GM21737 (cell line): ENCODE measurements around the gene EHD1.
"Not testable (repeated sequence)": the region's sequence is repeated elsewhere in the genome, so short reads cannot be mapped to it uniquely, and the experiment has no call there.

Source experiments
- ATAC-seq: cut with Tn5 transposase; IDR thresholded peaks from one replicate; pipeline ENCODE4 v1.9.1; 2021; ENCODE audit warnings: mild to moderate bottlenecking, moderate library complexity; ENCODE audit not compliant: unreplicated experiment

EHD1 gene

DNA sequence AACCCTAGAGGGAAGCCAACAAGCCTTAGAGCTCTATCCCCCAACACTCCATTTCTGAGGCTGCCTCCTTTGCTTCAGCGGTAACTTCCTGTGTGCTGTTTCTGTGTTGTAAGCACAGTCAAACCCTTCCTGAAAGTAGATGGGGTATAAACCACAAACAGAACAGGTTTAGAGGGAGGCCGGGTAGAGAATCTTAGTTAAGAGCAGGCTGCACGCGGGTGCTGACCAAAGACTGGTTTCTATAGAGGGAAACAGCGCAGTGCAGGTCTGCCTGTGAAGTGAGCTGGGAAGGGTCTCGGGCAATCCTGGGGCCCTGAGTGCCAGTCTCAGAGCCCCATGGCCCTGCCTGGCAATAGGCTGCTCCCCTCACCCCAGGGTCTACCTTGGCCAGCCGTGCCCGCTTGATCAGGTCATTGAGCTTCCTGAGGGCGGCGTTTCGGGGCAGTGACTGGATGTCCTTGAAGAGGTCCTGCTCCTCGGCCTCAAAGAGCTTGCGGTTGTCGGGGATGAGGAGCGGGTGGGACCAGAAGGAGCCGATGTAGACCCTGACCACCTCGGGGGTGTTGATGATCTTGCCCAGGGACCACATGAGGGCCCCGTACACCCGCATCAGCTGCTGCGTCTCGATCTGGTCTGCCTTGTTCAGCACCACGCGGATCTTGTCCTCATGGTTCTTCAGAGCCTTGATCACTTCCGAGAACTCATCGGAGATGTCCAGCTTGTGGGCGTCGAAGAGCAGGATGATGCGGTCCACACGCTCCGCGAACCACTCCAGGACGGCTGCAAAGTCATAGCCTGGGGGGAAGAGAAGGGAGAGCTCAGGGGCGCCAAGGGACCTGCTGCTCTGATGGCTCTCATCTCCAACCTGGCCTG, 18.6 kb downstream of the EHD1 start:
- ATAC-seq = peak; percentile 66

DNA sequence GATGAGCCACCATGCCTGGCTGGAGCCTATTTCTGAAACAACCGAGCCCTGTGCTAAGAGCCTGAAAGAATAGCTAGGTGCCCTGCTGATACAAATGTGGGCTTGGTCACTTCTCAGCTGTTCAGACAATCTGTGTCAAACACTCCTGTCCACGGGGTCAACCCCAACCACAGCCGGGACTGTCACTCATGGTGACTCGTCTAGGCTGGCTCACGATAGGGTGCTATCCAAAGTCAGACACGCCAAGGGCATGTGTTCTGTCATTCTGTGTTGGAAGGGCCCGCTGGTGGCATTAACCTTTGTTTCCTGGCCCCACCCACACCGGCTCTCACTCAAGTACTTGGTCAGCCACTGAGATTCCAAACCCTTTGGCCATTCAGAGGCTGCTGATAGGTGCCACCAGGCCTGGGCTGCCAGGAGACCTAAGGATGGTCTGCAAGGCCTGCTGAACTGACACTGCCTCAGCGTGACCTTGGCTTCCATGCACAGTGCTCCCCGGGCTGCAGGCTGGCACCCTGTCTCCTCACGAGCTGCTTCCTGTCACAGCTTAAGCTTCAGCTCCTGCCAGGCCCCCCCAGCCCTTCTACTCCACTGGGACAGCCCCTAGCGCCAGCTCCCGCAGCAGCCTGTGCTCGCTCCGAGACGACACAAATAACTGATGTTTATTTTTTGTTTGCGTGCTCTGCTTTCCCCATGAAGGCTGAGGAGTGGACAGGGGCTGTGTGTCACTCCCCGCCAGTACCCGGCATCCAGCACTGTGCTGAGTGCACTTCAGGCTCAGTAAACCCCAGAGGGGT, 19.8 kb downstream of the EHD1 start:
- ATAC-seq = peak; percentile 19

DNA sequence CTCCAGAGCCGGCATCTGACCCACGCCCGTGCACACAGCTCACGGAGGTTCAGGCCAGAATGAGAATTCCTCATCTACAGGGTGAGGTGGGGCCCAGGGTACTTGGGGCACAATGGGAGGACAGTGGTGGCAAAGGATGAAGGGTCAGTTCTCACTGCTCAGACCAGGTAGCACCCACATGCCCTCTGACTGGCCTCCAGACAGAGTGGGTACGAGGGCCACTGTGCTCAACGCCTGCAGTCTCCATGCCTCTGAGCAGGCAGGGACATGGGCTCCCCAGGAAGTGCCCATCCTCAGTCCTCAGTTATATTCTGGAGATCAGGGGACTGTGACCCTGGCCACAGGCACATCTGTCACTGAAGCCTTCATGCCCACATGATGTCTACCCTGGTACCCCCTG, 20.9 kb downstream of the EHD1 start:
- ATAC-seq = no peak

DNA sequence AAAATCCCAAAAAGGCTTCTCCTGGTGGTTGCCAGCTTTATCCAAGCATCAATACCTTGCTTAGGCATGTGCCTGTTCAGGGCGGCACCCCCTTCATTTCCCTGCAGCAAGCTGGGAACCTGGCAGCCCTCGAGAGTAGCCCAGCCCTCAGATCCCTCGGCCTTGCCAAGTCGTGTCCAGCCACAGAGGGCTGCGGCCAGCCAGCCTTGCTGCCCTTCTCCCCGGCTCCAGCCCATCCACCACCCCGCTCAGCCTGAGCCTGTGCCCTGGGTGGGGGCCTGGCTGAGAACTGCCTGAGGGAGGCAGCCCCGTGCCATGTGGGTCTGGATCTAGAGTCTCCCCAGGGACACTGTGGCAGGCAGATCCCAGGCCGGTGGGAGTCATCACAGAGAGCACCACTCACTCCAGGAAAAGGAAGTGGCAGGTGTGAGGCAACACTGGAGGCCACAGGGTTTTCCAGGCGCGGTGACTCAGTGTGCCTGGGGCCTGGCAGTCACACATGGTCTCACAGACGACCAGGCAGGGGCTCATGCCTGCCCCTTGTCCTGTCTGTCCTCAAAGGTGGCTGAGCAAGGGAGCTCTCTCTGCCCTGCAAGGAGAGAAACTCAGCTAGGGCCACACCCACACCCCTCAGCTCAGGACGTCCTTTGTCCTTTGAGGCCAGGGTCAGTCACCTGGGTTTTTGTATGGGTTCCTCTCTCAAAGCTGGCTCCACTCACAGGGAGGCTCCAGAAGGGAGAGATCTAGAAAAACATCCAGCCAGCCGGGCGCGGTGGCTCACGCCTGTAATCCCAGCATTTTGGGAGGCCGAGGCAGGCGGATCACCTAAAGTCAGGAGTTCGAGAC, 21.8 kb downstream of the EHD1 start:
- no peak for ATAC-seq

DNA sequence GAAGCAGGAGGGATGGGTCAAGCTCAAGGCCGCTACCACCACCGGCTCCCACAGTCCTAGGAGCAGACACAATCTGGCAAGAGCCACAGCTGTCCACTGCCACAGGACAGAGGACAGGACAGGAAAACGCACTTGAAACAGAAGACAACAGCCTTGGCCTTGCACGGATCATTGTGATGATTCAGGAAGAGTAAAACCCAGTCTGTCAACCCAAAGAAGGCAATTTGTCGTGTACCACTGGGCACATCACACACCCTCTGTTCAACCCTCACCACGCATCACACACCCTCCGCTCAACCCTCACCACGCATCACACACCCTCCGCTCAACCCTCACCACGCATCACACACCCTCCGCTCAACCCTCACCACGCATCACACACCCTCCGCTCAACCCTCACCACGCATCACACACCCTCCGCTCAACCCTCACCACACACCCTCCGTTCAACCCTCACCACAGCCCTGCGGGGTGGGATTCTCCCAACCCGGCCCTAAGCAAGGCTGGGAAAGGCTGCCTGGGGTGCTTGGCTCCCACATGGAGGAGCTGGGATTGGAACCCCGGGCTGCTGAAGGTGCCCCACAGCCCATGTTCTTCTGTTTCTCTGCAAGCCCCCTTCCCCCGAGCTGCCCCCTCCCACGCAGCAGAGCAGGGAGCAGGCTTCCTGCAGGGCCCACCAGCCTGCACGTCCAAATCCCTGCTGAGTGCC, 22.7 kb downstream of the EHD1 start:
- ATAC-seq = no peak

DNA sequence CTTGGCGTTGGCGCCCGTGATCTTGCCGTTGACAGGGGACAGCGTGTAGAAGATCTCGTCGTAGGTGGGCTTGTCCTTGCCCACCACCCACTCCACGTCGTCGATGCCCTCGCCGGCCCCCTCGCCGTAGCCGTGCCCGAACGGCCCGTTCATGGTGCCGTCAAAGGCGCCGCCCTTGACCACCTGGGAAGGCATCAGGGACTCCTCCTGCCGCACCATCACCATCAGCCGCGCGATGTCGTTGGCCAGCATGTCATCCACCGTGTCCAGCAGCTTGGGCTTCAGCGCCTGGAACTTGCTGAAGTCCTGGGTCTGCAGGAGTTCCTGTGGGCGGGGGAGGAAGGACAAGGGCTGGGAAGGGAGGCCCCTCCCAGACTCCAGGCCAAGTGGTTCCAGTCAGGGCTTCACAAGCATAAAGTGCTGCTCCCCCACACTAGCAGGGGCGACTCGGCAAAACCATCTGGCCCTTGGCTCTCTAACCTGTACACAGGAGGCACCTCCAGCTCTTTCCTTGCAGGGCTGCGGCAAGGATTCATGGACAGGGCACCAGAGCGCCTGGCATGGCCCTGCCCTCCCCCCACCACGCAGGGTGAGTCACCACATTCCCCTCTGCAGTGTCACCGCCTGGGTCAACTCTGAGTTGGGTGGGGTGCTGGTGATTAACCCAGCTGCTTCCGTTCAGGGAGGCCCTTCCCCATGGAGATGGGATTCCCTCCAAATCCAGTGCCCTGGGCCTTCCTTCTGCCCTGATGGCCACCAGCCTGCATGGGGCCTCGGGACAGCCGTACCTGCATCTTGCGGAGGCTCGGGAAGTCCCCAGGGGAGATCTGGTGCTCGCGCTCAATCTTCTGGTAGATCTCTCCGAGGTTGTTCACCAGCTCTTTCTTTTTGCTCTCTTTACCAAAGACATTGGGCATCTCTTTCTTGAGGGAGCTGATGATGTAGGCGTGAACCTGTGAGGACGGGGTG, 23.6 kb downstream of the EHD1 start:
- no peak for ATAC-seq

DNA sequence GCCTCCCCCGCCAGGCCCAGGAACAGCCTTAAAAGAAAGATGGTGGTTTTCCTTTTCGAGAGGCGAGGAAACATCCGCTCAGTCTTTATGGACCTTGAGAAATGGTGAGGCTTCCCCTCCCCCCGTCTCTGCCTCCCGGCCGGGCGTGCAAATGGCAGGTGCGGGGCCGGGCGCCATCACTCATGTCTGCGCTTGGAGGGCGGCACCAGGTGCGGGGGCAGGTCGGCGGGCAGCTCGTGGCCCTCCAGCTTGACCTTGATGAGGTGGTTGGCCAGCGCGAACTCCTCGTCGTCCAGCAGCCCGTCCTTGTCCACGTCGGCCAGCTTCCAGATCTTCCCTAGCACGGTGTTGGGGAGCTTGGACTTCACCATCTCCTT, 24.3 kb downstream of the EHD1 start:
- ATAC-seq = no peak

DNA sequence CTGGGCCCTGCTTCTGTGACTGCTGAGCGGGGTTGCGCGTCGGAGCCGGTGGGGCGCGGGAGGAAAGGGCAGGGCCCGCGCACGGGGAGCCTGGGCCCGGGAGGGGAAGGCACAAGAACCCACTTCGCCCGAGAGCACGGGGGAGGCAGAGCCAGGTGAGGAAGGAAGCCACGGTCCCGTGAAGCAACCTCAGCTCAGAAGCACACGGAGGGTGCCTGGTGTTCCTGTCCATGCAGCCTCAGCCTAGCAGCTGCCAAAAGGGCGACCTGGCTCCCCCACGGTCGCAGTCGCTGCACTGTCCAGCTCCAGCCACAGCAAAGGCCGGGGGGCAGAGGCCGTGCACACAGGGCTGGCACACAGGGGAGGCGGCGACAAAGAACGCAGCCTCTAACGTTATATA, 24.7 kb downstream of the EHD1 start:
- ATAC-seq = no peak

DNA sequence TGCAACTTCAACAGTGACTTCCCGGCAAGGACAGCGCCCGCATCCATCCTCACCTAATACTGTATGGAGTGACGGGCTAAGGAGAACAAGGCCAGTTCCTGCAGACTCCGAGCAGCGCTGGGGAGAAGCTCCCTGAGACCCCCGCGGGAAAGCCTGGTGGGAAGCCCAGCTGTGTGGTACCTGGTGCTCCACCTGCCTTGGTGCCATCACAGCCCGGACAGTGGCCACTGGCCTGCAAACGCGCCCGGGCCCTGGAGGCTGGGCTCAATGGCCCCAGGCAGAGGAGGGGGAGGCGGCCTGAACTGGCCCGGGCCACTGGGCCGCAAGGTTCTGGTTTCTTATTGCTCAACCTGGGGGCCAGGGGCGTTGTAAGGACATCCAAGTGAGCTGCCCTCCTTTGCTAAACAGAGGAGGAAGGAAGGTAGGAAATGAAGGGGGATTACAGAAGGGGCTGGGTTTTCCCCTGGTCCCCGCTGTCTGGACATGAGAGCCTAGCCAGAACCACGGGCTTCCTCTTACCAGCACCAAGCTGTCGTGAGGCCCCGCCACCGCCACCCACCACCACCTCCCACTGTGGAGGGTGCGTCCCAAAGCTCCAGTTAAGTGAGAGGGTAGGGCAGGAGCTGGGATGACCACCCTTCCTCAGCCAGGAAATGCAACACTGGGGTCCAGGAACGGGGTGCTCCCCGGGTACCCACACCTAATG, 25.5 kb downstream of the EHD1 start:
- no peak for ATAC-seq

DNA sequence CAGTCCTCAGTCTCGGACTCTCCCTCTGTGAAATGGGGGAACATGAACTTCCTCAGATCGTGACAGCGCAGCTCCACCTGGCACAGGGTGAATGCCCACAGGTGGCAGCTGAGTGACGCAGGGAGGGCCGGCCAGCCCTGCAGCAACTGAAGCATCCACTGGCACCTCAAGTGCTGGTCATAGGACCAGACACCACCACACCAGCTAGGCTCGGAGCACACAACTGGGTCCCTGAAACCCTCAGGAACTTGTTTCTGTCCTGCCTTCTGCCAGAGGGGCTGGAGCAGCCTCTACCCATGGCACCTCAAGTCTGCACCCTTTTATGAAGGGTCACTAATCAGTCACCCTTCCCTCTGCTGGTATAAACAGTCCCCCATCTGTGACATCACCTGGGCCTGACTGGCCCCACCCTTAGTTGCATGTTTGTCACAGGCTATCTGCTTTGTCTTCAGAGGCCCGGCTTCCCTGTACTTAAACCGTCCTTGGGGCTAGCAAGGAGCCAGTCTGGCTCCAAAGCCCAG, 26.5 kb downstream of the EHD1 start:
- ATAC-seq = peak; percentile 15

DNA sequence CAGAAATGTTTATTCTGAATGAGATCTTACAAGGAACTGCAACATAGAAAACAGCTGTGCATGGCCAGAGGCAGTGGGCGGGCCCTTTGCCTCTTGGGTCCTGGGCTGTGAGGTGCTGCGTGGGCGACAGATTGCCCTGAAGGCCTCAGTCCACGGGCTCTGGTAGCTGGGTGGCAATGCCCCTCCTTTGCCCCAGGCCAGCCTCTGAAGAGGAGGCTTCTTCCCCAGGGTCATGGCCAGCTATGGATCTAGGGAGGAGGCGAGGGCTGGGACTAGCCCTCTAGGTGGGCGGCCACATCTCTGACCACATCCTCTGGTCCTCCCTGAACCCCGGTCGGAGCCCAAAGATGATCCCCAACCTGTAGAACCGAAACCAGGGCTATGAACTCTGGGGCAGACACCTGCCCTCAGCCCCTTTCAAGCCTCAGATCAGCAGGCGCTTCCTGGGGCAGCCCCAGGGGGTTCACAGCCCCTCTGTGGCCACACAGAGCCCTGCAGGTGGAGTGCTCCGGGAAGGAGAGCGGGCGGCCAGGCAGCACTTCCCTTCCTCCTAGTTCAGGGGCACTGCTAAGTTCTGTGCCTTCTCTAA, 27.3 kb downstream of the EHD1 start:
- peak; percentile 54 for ATAC-seq

DNA sequence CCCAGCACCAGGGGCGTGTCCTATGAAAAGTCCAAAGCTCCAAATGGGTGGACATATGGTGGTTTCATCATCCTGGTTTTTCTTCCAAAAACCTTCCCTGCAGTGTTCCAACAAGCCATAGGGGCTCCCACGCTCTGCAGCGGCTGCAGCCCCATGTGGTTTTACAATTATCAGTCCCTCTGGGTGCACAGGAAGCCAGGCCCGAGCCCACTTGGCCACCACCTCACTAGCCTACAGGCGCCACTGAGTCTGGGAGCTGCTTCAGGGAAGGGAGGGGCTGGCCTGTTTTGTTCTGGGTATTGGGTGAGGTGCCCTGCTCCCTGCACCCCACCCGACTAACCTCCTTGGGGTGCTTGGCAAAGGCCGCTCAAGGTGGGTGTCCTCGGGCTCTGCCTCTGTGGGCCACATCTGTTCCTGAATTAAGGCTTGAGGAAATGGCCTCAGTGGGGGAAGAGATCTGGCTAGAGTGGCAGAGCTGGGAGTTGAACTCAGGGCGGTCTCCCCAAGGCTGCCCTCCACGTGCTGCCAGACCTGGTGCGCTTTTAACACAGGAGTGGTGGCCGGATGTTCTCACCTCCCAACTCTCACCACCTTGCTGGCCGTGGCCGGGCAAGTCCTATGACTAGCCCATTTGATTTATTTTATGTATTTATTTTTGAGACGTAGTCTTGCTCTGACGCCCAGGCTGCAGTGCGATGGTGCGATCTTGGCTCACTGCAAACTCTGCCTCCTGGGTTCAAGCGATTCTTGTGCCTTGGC, 28.6 kb downstream of the EHD1 start:
- ATAC-seq = no peak

DNA sequence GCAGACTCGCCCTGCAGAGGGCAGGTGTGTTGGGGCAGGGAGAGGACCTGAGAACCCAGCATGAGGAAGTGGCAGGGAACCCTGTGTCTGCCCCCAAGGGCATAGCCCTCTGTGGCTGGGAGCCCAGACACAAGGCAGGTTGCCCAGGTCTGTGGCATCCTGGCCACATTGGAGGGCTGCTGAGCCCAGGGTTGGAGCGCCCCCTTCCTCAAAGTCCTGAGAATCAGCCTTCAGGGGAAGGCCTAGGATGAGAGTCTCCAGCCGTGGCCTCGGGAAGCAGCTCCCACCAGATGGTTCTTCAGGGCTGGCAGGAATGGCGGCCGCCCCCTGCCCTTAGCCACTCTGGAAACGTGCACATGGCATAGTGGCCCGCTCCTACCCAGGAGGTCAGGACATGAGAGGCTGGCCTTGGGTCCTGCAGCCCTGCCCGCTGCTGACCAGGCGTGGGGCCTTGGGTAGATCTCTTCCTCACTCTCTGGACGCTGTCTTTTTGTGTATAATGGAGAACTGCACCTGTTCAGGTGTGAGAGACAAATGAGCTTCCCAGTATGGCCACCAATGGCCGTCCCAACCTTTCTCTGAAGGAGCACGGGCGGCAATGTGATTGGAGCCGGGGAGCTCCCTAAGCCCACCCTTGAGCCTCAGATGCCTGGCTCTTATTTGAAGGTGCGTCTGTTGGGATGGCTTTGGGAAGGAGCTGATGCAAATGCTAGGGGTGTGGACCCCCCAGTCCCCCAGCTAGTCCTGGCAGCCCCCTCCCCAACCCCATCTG, 29.4 kb downstream of the EHD1 start:
- ATAC-seq = no peak

DNA sequence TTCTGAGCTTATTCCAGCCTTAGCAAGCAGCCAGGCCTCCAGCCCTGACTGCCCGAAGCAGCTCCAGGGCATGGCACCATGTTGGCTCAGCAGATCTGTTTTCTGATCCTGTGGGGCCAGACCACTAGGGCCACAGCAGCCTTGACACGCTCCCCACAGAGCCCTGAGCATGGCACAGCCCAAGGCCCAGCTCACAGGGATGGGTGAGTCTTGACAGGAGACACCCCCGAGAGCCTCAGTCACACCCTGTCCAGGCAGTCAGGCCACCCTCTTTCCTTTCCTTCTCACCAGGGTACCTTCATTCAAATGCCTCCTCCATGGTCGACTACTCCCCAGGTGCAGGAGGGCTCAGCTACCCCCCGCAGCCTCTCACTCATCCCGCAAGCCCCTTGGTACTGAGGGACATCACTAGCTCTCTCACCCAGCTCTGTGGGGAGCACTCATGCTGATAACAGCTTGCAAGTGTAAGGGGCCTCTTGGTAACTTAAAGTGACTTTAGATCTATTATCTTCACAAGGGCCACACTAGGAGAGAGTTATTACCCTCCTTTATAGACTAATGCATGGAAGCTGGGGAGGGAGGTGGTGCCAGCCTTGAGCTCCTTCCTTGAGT, 30.1 kb downstream of the EHD1 start:
- no peak for ATAC-seq

DNA sequence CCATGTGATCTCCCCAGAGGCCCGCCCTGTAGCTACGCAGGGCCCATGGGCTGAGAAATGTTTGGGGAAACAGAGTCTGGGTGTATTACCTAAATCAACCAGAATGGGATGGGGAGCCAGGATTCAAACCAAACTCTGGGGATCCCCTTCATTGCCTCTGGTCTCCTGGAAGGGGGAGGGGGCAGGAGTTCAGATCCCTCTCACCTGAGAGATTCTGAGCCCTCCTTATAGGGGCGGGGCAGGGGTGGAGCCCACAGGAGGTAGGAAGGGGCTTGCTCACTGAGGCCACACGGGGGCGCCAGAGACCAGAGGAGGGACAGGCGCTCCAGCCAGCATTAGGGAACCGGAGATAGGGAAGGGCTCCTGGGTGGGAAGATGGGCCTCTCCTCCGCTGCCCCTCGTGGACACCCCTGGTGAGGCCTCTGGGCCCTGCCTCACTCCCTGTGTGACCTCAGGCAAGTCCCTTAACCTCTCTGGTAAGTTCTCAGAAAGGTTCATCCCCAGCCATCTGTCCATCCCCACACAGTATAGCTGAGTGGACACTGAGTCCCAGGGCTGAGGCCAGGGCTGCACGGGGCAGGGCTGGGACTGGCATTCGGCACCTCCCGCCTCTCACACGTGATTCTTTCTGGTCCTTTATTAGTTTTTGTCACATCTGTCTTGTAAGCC, 31.3 kb downstream of the EHD1 start:
- ATAC-seq = peak; percentile 24

DNA sequence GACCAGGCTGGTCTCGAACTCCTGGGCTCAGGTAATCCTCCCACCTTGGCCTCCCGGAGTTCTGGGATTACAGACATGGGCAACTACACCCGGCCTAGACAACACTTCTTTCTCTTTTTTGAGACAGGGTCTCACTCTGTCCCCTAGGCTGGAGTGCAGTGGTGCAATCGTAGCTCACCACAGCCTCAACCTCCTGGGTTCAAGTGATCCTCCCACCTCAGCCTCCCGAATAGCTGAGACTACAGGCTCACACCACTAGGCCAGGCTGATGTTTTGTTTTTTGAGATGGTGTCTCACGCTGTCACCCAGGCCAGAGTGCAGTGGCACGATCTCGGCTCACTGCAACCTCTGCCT, 32.7 kb downstream of the EHD1 start:
- ATAC-seq = not testable (repeated sequence)
